Activated CD8-positive, alpha-beta T cell treated with anti-CD3 and anti-CD28 coated beads for 36 hours (primary cell): ENCODE data around the gene TRIM41. TPM values are rescaled to one million over a fixed set of nuclear protein-coding genes. Genes with fewer than 3 reads are reported as not detected.
A peak's percentile ranks its signal among the peaks of the same experiment; 100 is the strongest.

ENCODE experiments used
- ATAC-seq: fragments of 200-7000 bp; cut with Tn5 transposase; one replicate; pipeline ENCODE4 v1.10.0; 2021; ENCODE audit warnings: mild to moderate bottlenecking, moderate library complexity
- CTCF ChIA-PET: fragments of 350-600 bp; sonication (Branson Sonifier 250); formaldehyde crosslinking; loops from one replicate; lab custom pipeline; 2021; ENCODE audit warnings: antibody characterized with exemption; lab: Charles Lee
- POLR2A ChIA-PET: fragments of 350-600 bp; sonication (Branson Sonifier 250); formaldehyde crosslinking; loops from one replicate; lab custom pipeline; 2021; ENCODE audit warnings: antibody characterized with exemption; lab: Charles Lee
- DNase-seq: peaks from one replicate; pipeline ENCODE4 v3.0.0-alpha.2; 2020
- H3K27ac Mint-ChIP-seq: one replicate; pipeline ENCODE4 v1.8.0; 2021; ENCODE audit warnings: mild to moderate bottlenecking, mixed read lengths
- H3K27me3 Mint-ChIP-seq: one replicate; pipeline ENCODE4 v1.8.0; 2021; ENCODE audit warnings: mixed read lengths
- H3K36me3 Mint-ChIP-seq: one replicate; pipeline ENCODE4 v1.8.0; 2021; ENCODE audit warnings: low read depth, mixed read lengths
- H3K4me1 Mint-ChIP-seq: one replicate; pipeline ENCODE4 v1.8.0; 2021; ENCODE audit warnings: low read depth, mixed read lengths
- H3K4me3 Mint-ChIP-seq: one replicate; pipeline ENCODE4 v1.8.0; 2021; ENCODE audit warnings: mild to moderate bottlenecking, moderate library complexity, mixed read lengths
- H3K9me3 Mint-ChIP-seq: one replicate; pipeline ENCODE4 v1.8.0; 2021; ENCODE audit warnings: mixed read lengths
- CTCF ChIP-seq: fragments of 200-600 bp; IDR thresholded peaks from one replicate; pipeline ENCODE4 v1.8.0; 2022; ENCODE audit warnings: antibody characterized with exemption, mild to moderate bottlenecking
- intact Hi-C: fragments of 100-400 bp; cut with micrococcal nuclease; formaldehyde crosslinking; loops from one replicate; pipeline ENCODE4 v1.10.0; 2022
- total RNA-seq, 2 experiments: library from RNA; stranded (reverse); gene quantifications; one replicate each; pipeline ENCODE4 v1.2.3, GENCODE V29; 2021

TRIM41 gene
- total RNA-seq, 2 experiments from 2014 or later, result 30.6 to 31.5 TPM

GRCh38 chr5:181181650-181182565 is 41.2 kb upstream of the TRIM41 start:
- DNase-seq (peak; percentile 84), ATAC-seq (peak; percentile 77)
- H3K27me3 Mint-ChIP-seq, result peaks cover 2% of the 10 kb centered on the region
- intact Hi-C loops, result no loop called here
- no peaks in the 10 kb centered on the region for H3K36me3 Mint-ChIP-seq
- H3K4me1 Mint-ChIP-seq, result peaks cover 20% of the 10 kb centered on the region
- H3K9me3 Mint-ChIP-seq, result no peaks in the 10 kb centered on the region
- ChIA-PET CTCF (interaction anchor here (1.4 to 1.6 kb wide), 2 partner anchors 10 kb away, joined by 4 read pairs; no protein-coding TSS in a partner anchor), POLR2A (no interaction called here)
- TF ChIP-seq CTCF, result peak; percentile 84
- no peak overlapping the region for H3K27ac Mint-ChIP-seq
- H3K4me3 Mint-ChIP-seq, result no peak overlapping the region

GRCh38 chr5:181182651-181183050 is 40.4 kb upstream of the TRIM41 start:
- CTCF ChIA-PET, result interaction anchor here (1.6 kb wide), 1 partner anchor 11 kb away, joined by 4 read pairs; no protein-coding TSS in a partner anchor

GRCh38 chr5:181184845-181185216 is 38.2 kb upstream of the TRIM41 start:
- H3K27me3 Mint-ChIP-seq, result peaks cover 4% of the 10 kb centered on the region
- intact Hi-C loops, result no loop called here
- H3K4me1 Mint-ChIP-seq, result peaks cover 28% of the 10 kb centered on the region
- ChIA-PET CTCF (interaction anchor here (0.6 to 2.6 kb wide), 10 partner anchors 11 to 59 kb away, joined by 3 to 34 read pairs (median 4); partner anchors contain the start of gene RACK1), POLR2A (interaction anchor here (0.6 to 2.5 kb wide), 10 partner anchors 9 to 76 kb away, joined by 3 to 16 read pairs (median 4); partner anchors contain the start of genes RACK1, TRIM41, TRIM52 and TRIM7)
- H3K9me3 Mint-ChIP-seq, result no peaks in the 10 kb centered on the region
- ATAC-seq (no peak), DNase-seq (no peak)
- TF ChIP-seq CTCF, result no peak
- H3K36me3 Mint-ChIP-seq, result peaks cover 2% of the 10 kb centered on the region
- H3K27ac Mint-ChIP-seq, result peak overlapping the region; percentile 96
- peak overlapping the region; percentile 86 for H3K4me3 Mint-ChIP-seq

More at GRCh38 chr5:181182651-181183050, 40.4 kb upstream of the TRIM41 start:
- intact Hi-C loops, result no loop called here
- H3K36me3 Mint-ChIP-seq, result no peaks in the 10 kb centered on the region
- TF ChIP-seq CTCF, result no peak
- H3K9me3 Mint-ChIP-seq, result no peaks in the 10 kb centered on the region
- peaks cover 2% of the 10 kb centered on the region for H3K27me3 Mint-ChIP-seq
- ATAC-seq (no peak), DNase-seq (no peak)
- peaks cover 22% of the 10 kb centered on the region for H3K4me1 Mint-ChIP-seq
- peak overlapping the region; percentile 82 for H3K27ac Mint-ChIP-seq
- peak overlapping the region; percentile 65 for H3K4me3 Mint-ChIP-seq
- POLR2A ChIA-PET, result no interaction called here

GRCh38 chr5:181185560-181185959 is 37.5 kb upstream of the TRIM41 start:
- no peaks in the 10 kb centered on the region for H3K9me3 Mint-ChIP-seq
- TF ChIP-seq CTCF, result no peak
- H3K27ac Mint-ChIP-seq, result no peak overlapping the region
- no peak for ATAC-seq
- no peak overlapping the region for H3K4me3 Mint-ChIP-seq
- H3K36me3 Mint-ChIP-seq, result peaks cover 2% of the 10 kb centered on the region
- POLR2A ChIA-PET, result interaction anchor here (0.6 to 2.5 kb wide), 7 partner anchors 8 to 76 kb away, joined by 3 to 16 read pairs (median 6); partner anchors contain the start of genes RACK1 and TRIM52
- intact Hi-C loops, result no loop called here
- peaks cover 28% of the 10 kb centered on the region for H3K4me1 Mint-ChIP-seq
- H3K27me3 Mint-ChIP-seq, result peaks cover 4% of the 10 kb centered on the region
- CTCF ChIA-PET, result interaction anchor here (1.2 to 2.6 kb wide), 4 partner anchors 12 to 26 kb away, joined by 3 to 34 read pairs (median 6); no protein-coding TSS in a partner anchor
- DNase-seq, result no peak
